Right lobe of liver (tissue), 6 donors: ENCODE results near the gene IBA57. TPM values are rescaled to one million over a fixed set of nuclear protein-coding genes. Genes with fewer than 3 reads are reported as not detected.

Experiments
- ATAC-seq, 4 donors: fragments of 200-7000 bp; cut with Tn5 transposase; one replicate each; pipeline ENCODE4 v1.9.1; 2020; ENCODE audit warnings: mild to moderate bottlenecking in 4 of 4, moderate library complexity in 4 of 4
- DNase-seq, 3 donors: peaks; one replicate each; pipeline ENCODE4 v3.0.0-alpha.2; 2020
- H3K27ac ChIP-seq, 3 donors: fragments of 200-600 bp; one replicate each; pipeline ENCODE4 v1.8.0; 2022
- H3K27me3 ChIP-seq, 2 donors: fragments of 200-600 bp; one replicate each; pipeline ENCODE4 v1.8.0; 2022
- H3K36me3 ChIP-seq, 4 donors: fragments of 200-600 bp; sonication (generic) in 1 of 4; one replicate each; pipeline versions ENCODE4 v1.5.1 to v1.8.0; 2017 to 2022; ENCODE audit warnings: control low read depth in 1 of 4
- H3K4me1 ChIP-seq, 4 donors: fragments of 200-600 bp; sonication (generic) in 1 of 4; one replicate each; pipeline versions ENCODE4 v1.5.1 to v1.8.0; 2017 to 2022; ENCODE audit warnings: control low read depth in 1 of 4
- H3K4me3 ChIP-seq, 3 donors: fragments of 200-600 bp; one replicate each; pipeline ENCODE4 v1.8.0; 2022
- H3K9me3 ChIP-seq, 4 donors: fragments of 200-600 bp; sonication (generic) in 1 of 4; one replicate each; pipeline versions ENCODE4 v1.5.1 to v1.8.0; 2017 to 2022; ENCODE audit warnings: control low read depth in 1 of 4
- CTCF ChIP-seq, 4 donors: fragments of 200-600 bp in 3 of 4; fragments of 450-650 bp in 1 of 4; IDR thresholded peaks; one replicate each; pipeline versions ENCODE4 v1.5.1 to v1.8.0; 2016 to 2022; ENCODE audit warnings: antibody characterized with exemption in 4 of 4, mild to moderate bottlenecking in 2 of 4
- POLR2A ChIP-seq: fragments of 450-650 bp; IDR thresholded peaks from one replicate; pipeline ENCODE4 v1.6.1; 2017; ENCODE audit warnings: antibody characterized with exemption, mild to moderate bottlenecking
- WGBS: methylation state at CpG from one replicate; pipeline ENCODE4 v1.1.6; 2018; ENCODE audit warnings: low coverage, low lambda C conversion rate; ENCODE audit not compliant: insufficient coverage; ENCODE audit errors: missing lambda C conversion rate; 5-methylcytosine and 5-hydroxymethylcytosine counted together
- intact Hi-C, 2 donors: fragments of 100-400 bp; cut with DNase I; formaldehyde crosslinking; loops; one replicate each; pipeline versions ENCODE4 v1.11.2 to v1.14.1; 2022
- total RNA-seq, 6 experiments: library from RNA; depleted of rRNA in 2 of 6; stranded (reverse); fragments of >200 nt in 2 of 6; fragmentation: NEBNext Ultra II Directional in 3 of 6; extraction: Animal tissue kit (Norgen Biotek cat#: 25700) in 3 of 6; gene quantifications; one replicate each; pipeline versions ENCODE4 v1.1.0 to v1.2.4, GENCODE V29; 2016 to 2023
- donor health status: DM: no; HTN: yes; CAD: no.
- donor health status: DM: no; HTN: no; CAD: no.
- donor health status: DM: no; HTN: no; CAD: no.
- donor health status: DM: no; HTN: yes; CAD: no.
- donor health status: DM: no; HTN: yes; CAD: no.

IBA57 gene
- total RNA-seq, 6 experiments from 2014 or later, result 5.1 to 8.0 (median 6.1) TPM

- DNase-seq (no peak), ATAC-seq (no peak)
- no peaks in the 10 kb centered on the region for H3K27me3 ChIP-seq
- no peak for TF ChIP-seq POLR2A
- no peak for TF ChIP-seq CTCF (IDR thresholded peaks at IDR 0.05)
- WGBS, result no CpG with 5 or more reads among the region's 11 CpGs
- H3K9me3 ChIP-seq, result no peaks in the 10 kb centered on the region
- no peak overlapping the region for H3K4me3 ChIP-seq
- H3K4me1 ChIP-seq, result peaks cover 0 to 4% (median 0%) of the 10 kb centered on the region in 4 donors
- no peak overlapping the region for H3K27ac ChIP-seq
- H3K36me3 ChIP-seq, result no peaks in the 10 kb centered on the region
- intact Hi-C loops, result no loop called here
These were observed 44.6 kb downstream of the IBA57 start for GRCh38 chr1:228210076-228210651.

GRCh38 chr1:228210712-228211530, 45.3 kb downstream of the IBA57 start:
- no peaks in the 10 kb centered on the region for H3K27me3 ChIP-seq
- no peaks in the 10 kb centered on the region for H3K36me3 ChIP-seq
- intact Hi-C loops, result no loop called here
- TF ChIP-seq CTCF (IDR thresholded peaks at IDR 0.05), result no peak
- TF ChIP-seq POLR2A, result no peak
- H3K4me1 ChIP-seq, result peaks cover 0 to 4% (median 0%) of the 10 kb centered on the region in 4 donors
- H3K27ac ChIP-seq, result no peak overlapping the region
- ATAC-seq, result no peak
- no peaks in the 10 kb centered on the region for H3K9me3 ChIP-seq
- WGBS, result 71% methylated on average over 7 of the region's 16 CpGs
- no peak for DNase-seq
- H3K4me3 ChIP-seq, result no peak overlapping the region

- Histone ChIP-seq H3K4me1 (peaks cover 0 to 4% (median 0%) of the 10 kb centered on the region in 4 donors), H3K9me3 (no peaks in the 10 kb centered on the region), H3K36me3 (no peaks in the 10 kb centered on the region), H3K4me3 (no peak overlapping the region), H3K27me3 (no peaks in the 10 kb centered on the region), H3K27ac (no peak overlapping the region)
- no peak for DNase-seq
- 92% methylated on average over 24 of the region's 96 CpGs for WGBS
- intact Hi-C loops, result no loop called here
- TF ChIP-seq POLR2A (no peak), CTCF (IDR thresholded peaks at IDR 0.05) (no peak)
- ATAC-seq, result no peak
These were observed 46.2 kb downstream of the IBA57 start for GRCh38 chr1:228211531-228212414.

GRCh38 chr1:228212415-228212965, 46.9 kb downstream of the IBA57 start:
- no peak for TF ChIP-seq CTCF (IDR thresholded peaks at IDR 0.05)
- TF ChIP-seq POLR2A, result no peak
- no peak overlapping the region for H3K27ac ChIP-seq
- DNase-seq, result no peak
- H3K27me3 ChIP-seq, result no peaks in the 10 kb centered on the region
- peaks cover 0 to 4% (median 0%) of the 10 kb centered on the region in 4 donors for H3K4me1 ChIP-seq
- H3K9me3 ChIP-seq, result no peaks in the 10 kb centered on the region
- H3K4me3 ChIP-seq, result peak overlapping the region in 1 of 3 donors; percentile 42
- ATAC-seq, result no peak
- WGBS, result no CpG with 5 or more reads among the region's 66 CpGs
- no peaks in the 10 kb centered on the region for H3K36me3 ChIP-seq
- intact Hi-C loops, result no loop called here
